ENCODE data around the gene WHRN. TPM values are rescaled to one million over a fixed set of nuclear protein-coding genes. Genes with fewer than 3 reads are reported as not detected.

WHRN gene
- total RNA-seq, 1 experiment from 2014 or later: 0.61 TPM

- no peak for DNase-seq (ENCODE audit: low spot score)
Observed at GRCh38 chr9:114425126-114425525, 80.1 kb downstream of the WHRN start.

- no peak for DNase-seq (ENCODE audit: low spot score)
Observed at GRCh38 chr9:114424126-114424525, 81.1 kb downstream of the WHRN start.

- no peak for DNase-seq (ENCODE audit: low spot score)
Observed at GRCh38 chr9:114423181-114423580, 82.1 kb downstream of the WHRN start.

- no peak for DNase-seq (ENCODE audit: low spot score)
Observed at GRCh38 chr9:114421147-114421546, 84.1 kb downstream of the WHRN start.

GRCh38 chr9:114419796-114420195 lies 85.5 kb downstream of the WHRN start:
- DNase-seq (ENCODE audit: low spot score): no peak

GRCh38 chr9:114418053-114418452 lies 87.2 kb downstream of the WHRN start:
- no peak for DNase-seq (ENCODE audit: low spot score)

GRCh38 chr9:114417511-114417910 lies 87.8 kb downstream of the WHRN start:
- DNase-seq (ENCODE audit: low spot score): no peak

GRCh38 chr9:114416906-114417305 lies 88.4 kb downstream of the WHRN start:
- DNase-seq (ENCODE audit: low spot score): no peak

- DNase-seq (ENCODE audit: low spot score): no peak
Observed at GRCh38 chr9:114416290-114416689, 89.0 kb downstream of the WHRN start.

- DNase-seq (ENCODE audit: low spot score): no peak
Observed at GRCh38 chr9:114414346-114414745, 90.9 kb downstream of the WHRN start.

GRCh38 chr9:114413861-114414301 lies 91.4 kb downstream of the WHRN start:
- DNase-seq (ENCODE audit: low spot score): no peak

- DNase-seq (ENCODE audit: low spot score): no peak
Observed at GRCh38 chr9:114412048-114412683, 93.1 kb downstream of the WHRN start.

GRCh38 chr9:114411452-114411851 lies 93.8 kb downstream of the WHRN start:
- no peak for DNase-seq (ENCODE audit: low spot score)

GRCh38 chr9:114410910-114411309 lies 94.4 kb downstream of the WHRN start:
- DNase-seq (ENCODE audit: low spot score): no peak

- DNase-seq (ENCODE audit: low spot score): no peak
Observed at GRCh38 chr9:114409842-114410241, 95.4 kb downstream of the WHRN start.

GRCh38 chr9:114409103-114409780 lies 96.0 kb downstream of the WHRN start:
- DNase-seq (ENCODE audit: low spot score): no peak

- DNase-seq (ENCODE audit: low spot score): no peak
Observed at GRCh38 chr9:114408645-114409044, 96.6 kb downstream of the WHRN start.

- no peak for DNase-seq (ENCODE audit: low spot score)
Observed at GRCh38 chr9:114407889-114408288, 97.4 kb downstream of the WHRN start.

- no peak for DNase-seq (ENCODE audit: low spot score)
Observed at GRCh38 chr9:114406441-114406840, 98.8 kb downstream of the WHRN start.

- DNase-seq (ENCODE audit: low spot score): peak; percentile 89
Observed at GRCh38 chr9:114405294-114406034, 99.8 kb downstream of the WHRN start.

- no peak for DNase-seq (ENCODE audit: low spot score)
Observed at GRCh38 chr9:114404531-114404930, 100.7 kb downstream of the WHRN start.

- DNase-seq (ENCODE audit: low spot score): no peak
Observed at GRCh38 chr9:114403153-114403756, 102.0 kb downstream of the WHRN start.
